ENCODE data around the gene PKP1.

DNA sequence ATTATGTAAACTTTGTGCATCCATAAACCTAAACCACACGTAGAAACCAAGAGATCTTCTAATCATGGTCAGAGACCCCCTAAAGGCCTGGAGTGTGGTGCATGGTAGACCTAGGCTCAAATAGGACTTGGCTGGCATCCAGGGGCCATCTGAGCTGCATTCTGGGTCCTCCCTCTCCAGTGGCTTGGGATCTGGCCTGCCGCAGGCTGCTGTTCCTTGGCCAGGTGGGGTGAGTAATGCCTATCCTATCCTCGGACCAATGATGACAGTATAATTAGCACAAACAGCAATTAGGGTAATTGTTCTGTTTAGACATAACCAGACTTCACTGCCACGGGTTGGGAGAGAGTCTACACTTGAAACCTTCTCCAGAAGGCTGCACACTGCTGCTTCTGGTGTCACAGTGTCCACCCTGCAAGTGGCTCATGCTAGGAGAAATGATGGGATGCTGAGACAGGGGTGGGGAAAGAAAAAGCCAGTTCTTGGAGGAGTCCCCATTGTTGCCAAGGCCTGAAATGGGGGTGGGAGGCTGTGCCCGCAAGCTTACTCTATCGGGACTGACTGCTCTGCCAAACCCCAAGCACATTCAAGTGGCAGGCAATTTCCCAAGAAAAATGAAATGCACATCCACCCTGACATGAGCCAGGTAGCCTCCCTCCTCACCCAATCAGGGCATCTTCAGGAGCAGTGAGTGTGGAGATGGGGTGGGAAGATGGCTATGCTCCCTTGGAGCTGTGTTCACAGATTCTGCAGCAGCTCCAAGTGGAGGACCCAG is 12.5 kb upstream of the PKP1 start:
- TF ChIP-seq, protein P1, sequence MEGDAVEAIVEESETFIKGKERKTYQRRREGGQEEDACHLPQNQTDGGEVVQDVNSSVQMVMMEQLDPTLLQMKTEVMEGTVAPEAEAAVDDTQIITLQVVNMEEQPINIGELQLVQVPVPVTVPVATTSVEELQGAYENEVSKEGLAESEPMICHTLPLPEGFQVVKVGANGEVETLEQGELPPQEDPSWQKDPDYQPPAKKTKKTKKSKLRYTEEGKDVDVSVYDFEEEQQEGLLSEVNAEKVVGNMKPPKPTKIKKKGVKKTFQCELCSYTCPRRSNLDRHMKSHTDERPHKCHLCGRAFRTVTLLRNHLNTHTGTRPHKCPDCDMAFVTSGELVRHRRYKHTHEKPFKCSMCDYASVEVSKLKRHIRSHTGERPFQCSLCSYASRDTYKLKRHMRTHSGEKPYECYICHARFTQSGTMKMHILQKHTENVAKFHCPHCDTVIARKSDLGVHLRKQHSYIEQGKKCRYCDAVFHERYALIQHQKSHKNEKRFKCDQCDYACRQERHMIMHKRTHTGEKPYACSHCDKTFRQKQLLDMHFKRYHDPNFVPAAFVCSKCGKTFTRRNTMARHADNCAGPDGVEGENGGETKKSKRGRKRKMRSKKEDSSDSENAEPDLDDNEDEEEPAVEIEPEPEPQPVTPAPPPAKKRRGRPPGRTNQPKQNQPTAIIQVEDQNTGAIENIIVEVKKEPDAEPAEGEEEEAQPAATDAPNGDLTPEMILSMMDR (conservative IDR thresholded peaks at IDR 0.05): no peak
- TF ChIP-seq EZH2 (IDR thresholded peaks at IDR 0.05; ENCODE audit: low read depth): no peak
